SU-DHL-6 (cell line): ENCODE data around the gene FIGN.

ENCODE experiments used
- H2AFZ ChIP-seq: fragments of 200-600 bp; sonication (generic); 2 replicates; pipeline ENCODE4 v1.6.1; 2014; ENCODE audit warnings: low read depth, mild to moderate bottlenecking, moderate library complexity, mixed read lengths, antibody characterized with exemption, low read length; ENCODE audit not compliant: severe bottlenecking
- H3F3A ChIP-seq: fragments of 200-600 bp; shearing (Covaris generic); 2 replicates; pipeline ENCODE4 v1.6.0; 2016; ENCODE audit warnings: antibody characterized with exemption, mild to moderate bottlenecking; ENCODE audit not compliant: insufficient read depth
- H3K27ac ChIP-seq: fragments of 200-600 bp; sonication (generic); 2 replicates; pipeline ENCODE4 v1.5.1; 2016; ENCODE audit warnings: low read depth, mild to moderate bottlenecking, low read length, moderate library complexity, mixed read lengths
- H3K27me3 ChIP-seq: fragments of 200-600 bp; sonication (generic), shearing (Covaris generic); 2 replicates; pipeline ENCODE4 v1.6.0; 2014; ENCODE audit warnings: mild to moderate bottlenecking, low read length
- H3K36me3 ChIP-seq: fragments of 200-600 bp; sonication (generic); 2 replicates; pipeline ENCODE4 v1.6.1; 2014; ENCODE audit warnings: mild to moderate bottlenecking, low read length, mixed read lengths
- H3K4me2 ChIP-seq: fragments of 300-600, 200-600 bp; shearing (Covaris generic), sonication (generic); 2 replicates; pipeline ENCODE4 v1.6.0; 2014; ENCODE audit warnings: low read length, low read depth, mild to moderate bottlenecking; ENCODE audit not compliant: poor library complexity, severe bottlenecking
- H3K4me3 ChIP-seq: fragments of 200-600 bp; sonication (generic); 2 replicates; pipeline ENCODE4 v1.5.1; 2014; ENCODE audit warnings: antibody characterized with exemption, low read length, mild to moderate bottlenecking, mixed read lengths; ENCODE audit not compliant: insufficient read depth, poor library complexity, severe bottlenecking
- H3K79me2 ChIP-seq: fragments of 200-600 bp; sonication (generic); 2 replicates; pipeline ENCODE4 v1.6.1; 2014; ENCODE audit warnings: mild to moderate bottlenecking, low read length, moderate library complexity; ENCODE audit not compliant: insufficient read depth
- H3K9ac ChIP-seq: fragments of 200-600 bp; sonication (generic); 2 replicates; pipeline ENCODE4 v1.7.0; 2014; ENCODE audit warnings: mild to moderate bottlenecking, low read length
- H3K9me2 ChIP-seq: fragments of 200-600 bp; sonication (generic); replicated peaks from 2 replicates; pipeline ENCODE4 v1.6.1; 2014; ENCODE audit warnings: low read length; ENCODE audit not compliant: insufficient read depth
- H3K9me3 ChIP-seq: fragments of 200-600 bp; sonication (generic); 2 replicates; pipeline ENCODE4 v1.6.1; 2014; ENCODE audit warnings: low read length, mixed read lengths; ENCODE audit not compliant: insufficient read depth
- H4K20me1 ChIP-seq: fragments of 200-600 bp; sonication (generic); 2 replicates; pipeline ENCODE4 v1.6.1; 2014; ENCODE audit warnings: low read depth, mild to moderate bottlenecking, antibody characterized with exemption, low read length, moderate library complexity, mixed read lengths
- CTCF ChIP-seq: fragments of 200-600 bp; sonication (generic); IDR thresholded peaks from one replicate; pipeline ENCODE4 v1.5.1; 2017; ENCODE audit warnings: antibody characterized with exemption, mild to moderate bottlenecking, low read length, moderate library complexity; ENCODE audit not compliant: insufficient read depth, poor library complexity, severe bottlenecking
- EZH2phosphoT487 ChIP-seq: fragments of 200-600 bp; sonication (generic), shearing (Covaris generic); conservative IDR thresholded peaks from 2 replicates; pipeline ENCODE4 v1.6.1; 2018; ENCODE audit warnings: mild to moderate bottlenecking, antibody characterized with exemption, low read length, moderate library complexity, mixed read lengths

The FIGN gene

GRCh38 chr2:163723881-163724280 lies 11.9 kb downstream of the FIGN start:
- no peaks in the 10 kb centered on the region for H3K27me3 ChIP-seq
- TF ChIP-seq EZH2phosphoT487 (no peak), CTCF (no peak)
- no peaks in the 10 kb centered on the region for H3K9me3 ChIP-seq
- H3K79me2 ChIP-seq, result no peaks in the 10 kb centered on the region
- no peak overlapping the region for H2AFZ ChIP-seq
- no peak overlapping the region for H3K9ac ChIP-seq
- H4K20me1 ChIP-seq, result no peaks in the 10 kb centered on the region
- no peak overlapping the region for H3K27ac ChIP-seq
- H3K4me2 ChIP-seq, result no peak overlapping the region
- H3F3A ChIP-seq, result no peaks in the 10 kb centered on the region
- H3K9me2 ChIP-seq, result no peaks in the 10 kb centered on the region
- H3K36me3 ChIP-seq, result no peaks in the 10 kb centered on the region
- H3K4me3 ChIP-seq, result no peak overlapping the region

GRCh38 chr2:163723348-163723747 lies 12.5 kb downstream of the FIGN start:
- Histone ChIP-seq H3K4me2 (no peak overlapping the region), H3K36me3 (no peaks in the 10 kb centered on the region), H3K79me2 (no peaks in the 10 kb centered on the region), H3F3A (no peaks in the 10 kb centered on the region), H3K9me2 (no peaks in the 10 kb centered on the region), H4K20me1 (no peaks in the 10 kb centered on the region), H2AFZ (no peak overlapping the region), H3K27me3 (no peaks in the 10 kb centered on the region), H3K9ac (no peak overlapping the region), H3K9me3 (no peaks in the 10 kb centered on the region), H3K27ac (no peak overlapping the region), H3K4me3 (no peak overlapping the region)
- TF ChIP-seq CTCF (no peak), EZH2phosphoT487 (no peak)

GRCh38 chr2:163719331-163719730 lies 16.5 kb downstream of the FIGN start:
- H3K4me2 ChIP-seq, result no peak overlapping the region
- H4K20me1 ChIP-seq, result no peaks in the 10 kb centered on the region
- no peaks in the 10 kb centered on the region for H3K36me3 ChIP-seq
- H3K9me2 ChIP-seq, result no peaks in the 10 kb centered on the region
- no peaks in the 10 kb centered on the region for H3K79me2 ChIP-seq
- no peaks in the 10 kb centered on the region for H3F3A ChIP-seq
- H3K27me3 ChIP-seq, result no peaks in the 10 kb centered on the region
- no peaks in the 10 kb centered on the region for H3K9me3 ChIP-seq
- H2AFZ ChIP-seq, result no peak overlapping the region
- H3K27ac ChIP-seq, result no peak overlapping the region
- TF ChIP-seq CTCF, result no peak
- no peak for TF ChIP-seq EZH2phosphoT487
- no peak overlapping the region for H3K9ac ChIP-seq
- no peak overlapping the region for H3K4me3 ChIP-seq
